ENCODE data around the gene TRAM2.
A peak's percentile ranks its signal among the peaks of the same experiment; 100 is the strongest.

The TRAM2 gene

DNA sequence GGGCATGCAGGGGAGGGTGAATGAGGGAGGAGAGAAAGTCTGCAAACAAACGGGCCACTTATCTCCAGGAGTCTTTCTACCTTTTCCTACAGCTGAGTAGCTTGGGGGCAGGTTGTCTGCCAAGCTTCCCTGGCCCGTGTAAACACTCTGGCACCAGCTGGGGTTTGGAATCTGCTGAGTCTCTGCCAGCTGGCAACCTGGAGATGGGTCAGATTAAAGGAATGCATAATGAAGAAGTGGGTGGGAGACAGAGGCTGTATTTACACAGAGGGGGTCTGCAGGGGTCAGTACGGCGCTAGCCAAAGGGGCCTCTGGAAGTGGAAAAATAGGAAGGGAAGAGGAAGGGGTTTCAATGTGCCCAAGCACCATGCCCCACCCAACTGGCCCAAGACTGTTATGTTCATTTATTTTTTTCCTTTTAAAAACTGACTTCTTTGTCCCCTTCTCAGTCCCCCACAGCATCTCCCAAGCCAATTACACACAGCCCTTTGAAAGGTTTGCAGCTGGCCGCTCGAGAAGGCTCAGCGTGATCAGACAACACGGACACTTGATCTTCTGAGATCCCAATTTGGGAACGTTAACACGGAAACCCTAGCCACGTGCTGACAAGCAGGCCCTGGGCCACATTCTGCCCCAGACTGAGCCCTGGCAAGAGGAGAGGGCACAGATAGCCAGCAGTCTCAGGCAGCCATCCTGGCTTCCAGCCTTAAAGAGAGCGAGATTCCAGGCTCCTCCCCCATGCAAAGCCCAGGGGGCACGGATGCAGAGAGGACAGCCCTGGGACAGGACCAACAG lies 25.2 kb downstream of the TRAM2 start:
- H2BK12ac ChIP-seq (ENCODE audit: low read length) = peak overlapping the region; percentile 56
- H4K91ac ChIP-seq (ENCODE audit: low read depth, low read length) = peak overlapping the region; percentile 46
- peak overlapping the region; percentile 82 for H2AK5ac ChIP-seq (ENCODE audit: low read length)
- H3K36me3 ChIP-seq (ENCODE audit: control insufficient read depth in 1 of 2, insufficient read depth in 2 of 2, low read length in 2 of 2) = no peaks in the 10 kb centered on the region
- peak overlapping the region; percentile 13 for H3K4me2 ChIP-seq (ENCODE audit: low read length)
- no peak overlapping the region for H3K27ac ChIP-seq (ENCODE audit: low read depth, low read length)
- peak overlapping the region; percentile 31 for H3K14ac ChIP-seq (ENCODE audit: low read length)
- no peak for DNase-seq
- peak overlapping the region; percentile 32 for H4K12ac ChIP-seq (ENCODE audit: low read depth, low read length)
- no CpG with 5 or more reads among the region's 13 CpGs for WGBS (ENCODE audit: extremely low coverage, insufficient coverage, insufficient read length)
- H2BK5ac ChIP-seq (ENCODE audit: low read depth, low read length, poor library complexity) = no peak overlapping the region
- peaks cover 21 to 27% of the 10 kb centered on the region in 2 experiments for H3K4me1 ChIP-seq (ENCODE audit: control insufficient read depth in 1 of 2, insufficient read depth in 2 of 2, low read length in 2 of 2)
- no peak overlapping the region for H3K9ac ChIP-seq (ENCODE audit: low read length)
- peaks cover 1% of the 10 kb centered on the region for H3K79me2 ChIP-seq (ENCODE audit: control insufficient read depth, insufficient read depth, low read length, poor library complexity)
- H3K4ac ChIP-seq (ENCODE audit: low read depth, low read length) = no peak overlapping the region
- no peaks in the 10 kb centered on the region for H3K9me3 ChIP-seq (ENCODE audit: insufficient read depth, low read depth, low read length)
- no peak overlapping the region for H4K8ac ChIP-seq (ENCODE audit: low read depth, low read length)
- peak overlapping the region; percentile 39 for H2AFZ ChIP-seq (ENCODE audit: insufficient read depth, low read length, poor library complexity)
- no peaks in the 10 kb centered on the region for H3K79me1 ChIP-seq (ENCODE audit: low read length)
- H2BK120ac ChIP-seq (ENCODE audit: insufficient read depth, low read length, poor library complexity) = peak overlapping the region; percentile 54
- no peak overlapping the region for H3K23ac ChIP-seq (ENCODE audit: low read length)
- H3K18ac ChIP-seq (ENCODE audit: low read length) = peak overlapping the region; percentile 81
- H3K27me3 ChIP-seq (ENCODE audit: insufficient read depth, low read length) = no peaks in the 10 kb centered on the region
- no peak overlapping the region for H3K4me3 ChIP-seq (ENCODE audit: low read depth, low read length)

DNA sequence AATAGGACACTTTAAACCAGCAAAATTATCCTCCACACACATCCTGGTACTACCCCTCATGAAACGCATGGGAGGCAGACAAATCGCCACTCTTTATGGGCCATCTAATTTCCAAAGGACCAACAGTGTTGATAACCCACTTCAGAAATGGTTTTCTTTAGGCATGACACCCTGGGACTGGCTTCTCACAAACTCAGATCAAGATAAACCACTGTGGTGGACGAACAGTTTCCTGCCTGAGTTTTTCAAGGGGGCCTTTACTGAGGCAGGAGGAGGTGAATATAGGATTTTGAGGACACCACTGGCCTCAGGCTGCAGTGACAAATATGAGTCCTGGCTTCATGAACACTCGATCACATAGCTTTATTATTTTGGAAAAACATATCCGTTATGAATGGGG lies 26.0 kb downstream of the TRAM2 start:
- no peak overlapping the region for H3K14ac ChIP-seq (ENCODE audit: low read length)
- no peak overlapping the region for H3K23ac ChIP-seq (ENCODE audit: low read length)
- no peaks in the 10 kb centered on the region for H3K36me3 ChIP-seq (ENCODE audit: control insufficient read depth in 1 of 2, insufficient read depth in 2 of 2, low read length in 2 of 2)
- no peaks in the 10 kb centered on the region for H3K9me3 ChIP-seq (ENCODE audit: insufficient read depth, low read depth, low read length)
- H3K4me3 ChIP-seq (ENCODE audit: low read depth, low read length) = no peak overlapping the region
- no peaks in the 10 kb centered on the region for H3K79me1 ChIP-seq (ENCODE audit: low read length)
- WGBS (ENCODE audit: extremely low coverage, insufficient coverage, insufficient read length) = no CpG with 5 or more reads among the region's 5 CpGs
- H2BK12ac ChIP-seq (ENCODE audit: low read length) = peak overlapping the region; percentile 11
- peak overlapping the region; percentile 6 for H3K18ac ChIP-seq (ENCODE audit: low read length)
- no peak overlapping the region for H4K12ac ChIP-seq (ENCODE audit: low read depth, low read length)
- no peak overlapping the region for H4K8ac ChIP-seq (ENCODE audit: low read depth, low read length)
- peaks cover 21 to 27% of the 10 kb centered on the region in 2 experiments for H3K4me1 ChIP-seq (ENCODE audit: control insufficient read depth in 1 of 2, insufficient read depth in 2 of 2, low read length in 2 of 2)
- no peak overlapping the region for H2AFZ ChIP-seq (ENCODE audit: insufficient read depth, low read length, poor library complexity)
- DNase-seq = no peak
- H2BK120ac ChIP-seq (ENCODE audit: insufficient read depth, low read length, poor library complexity) = no peak overlapping the region
- H3K79me2 ChIP-seq (ENCODE audit: control insufficient read depth, insufficient read depth, low read length, poor library complexity) = peaks cover 1% of the 10 kb centered on the region
- no peak overlapping the region for H4K91ac ChIP-seq (ENCODE audit: low read depth, low read length)
- no peak overlapping the region for H3K9ac ChIP-seq (ENCODE audit: low read length)
- H3K27ac ChIP-seq (ENCODE audit: low read depth, low read length) = no peak overlapping the region
- no peak overlapping the region for H3K4me2 ChIP-seq (ENCODE audit: low read length)
- no peak overlapping the region for H2AK5ac ChIP-seq (ENCODE audit: low read length)
- H3K4ac ChIP-seq (ENCODE audit: low read depth, low read length) = no peak overlapping the region
- H3K27me3 ChIP-seq (ENCODE audit: insufficient read depth, low read length) = no peaks in the 10 kb centered on the region
- no peak overlapping the region for H2BK5ac ChIP-seq (ENCODE audit: low read depth, low read length, poor library complexity)

DNA sequence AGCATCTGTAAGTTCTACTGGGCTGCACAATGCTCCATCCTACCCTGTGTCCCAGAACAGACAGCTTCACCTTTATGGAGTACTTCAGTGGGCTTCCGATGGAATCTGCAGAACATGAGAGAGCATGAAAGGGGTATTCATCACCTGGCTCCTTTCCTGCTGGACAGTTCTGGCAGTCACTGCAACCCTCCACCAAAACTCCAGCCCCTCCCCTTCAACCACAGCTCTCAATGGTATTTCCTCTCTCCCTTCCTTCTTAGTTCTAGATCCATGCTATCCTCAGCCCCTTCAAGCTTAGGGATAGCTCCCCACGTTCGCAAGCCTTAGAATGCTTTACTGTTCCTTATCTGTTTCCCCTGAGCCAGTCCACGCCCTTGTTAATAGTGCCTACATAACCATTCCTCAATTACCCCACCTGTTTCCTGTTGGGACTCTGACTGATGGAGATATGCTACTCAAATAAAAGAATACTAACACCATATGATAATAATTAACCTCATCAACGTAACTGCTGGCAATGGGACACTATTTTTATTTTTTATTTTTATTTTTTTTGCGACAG lies 26.8 kb downstream of the TRAM2 start:
- WGBS (ENCODE audit: extremely low coverage, insufficient coverage, insufficient read length) = no CpG with 5 or more reads among the region's 6 CpGs
- H3K9me3 ChIP-seq (ENCODE audit: insufficient read depth, low read depth, low read length) = no peaks in the 10 kb centered on the region
- no peak overlapping the region for H4K8ac ChIP-seq (ENCODE audit: low read depth, low read length)
- no peak overlapping the region for H2BK120ac ChIP-seq (ENCODE audit: insufficient read depth, low read length, poor library complexity)
- no peak overlapping the region for H2AK5ac ChIP-seq (ENCODE audit: low read length)
- H2BK12ac ChIP-seq (ENCODE audit: low read length) = no peak overlapping the region
- peaks cover 26 to 32% of the 10 kb centered on the region in 2 experiments for H3K4me1 ChIP-seq (ENCODE audit: control insufficient read depth in 1 of 2, insufficient read depth in 2 of 2, low read length in 2 of 2)
- no peak overlapping the region for H3K14ac ChIP-seq (ENCODE audit: low read length)
- H2AFZ ChIP-seq (ENCODE audit: insufficient read depth, low read length, poor library complexity) = no peak overlapping the region
- no peak overlapping the region for H3K4ac ChIP-seq (ENCODE audit: low read depth, low read length)
- no peaks in the 10 kb centered on the region for H3K36me3 ChIP-seq (ENCODE audit: control insufficient read depth in 1 of 2, insufficient read depth in 2 of 2, low read length in 2 of 2)
- no peak overlapping the region for H3K18ac ChIP-seq (ENCODE audit: low read length)
- H3K27ac ChIP-seq (ENCODE audit: low read depth, low read length) = no peak overlapping the region
- no peak overlapping the region for H3K9ac ChIP-seq (ENCODE audit: low read length)
- H4K91ac ChIP-seq (ENCODE audit: low read depth, low read length) = no peak overlapping the region
- H2BK5ac ChIP-seq (ENCODE audit: low read depth, low read length, poor library complexity) = no peak overlapping the region
- H3K79me1 ChIP-seq (ENCODE audit: low read length) = peaks cover 2% of the 10 kb centered on the region
- no peak overlapping the region for H3K23ac ChIP-seq (ENCODE audit: low read length)
- no peak overlapping the region for H3K4me2 ChIP-seq (ENCODE audit: low read length)
- H3K4me3 ChIP-seq (ENCODE audit: low read depth, low read length) = no peak overlapping the region
- H4K12ac ChIP-seq (ENCODE audit: low read depth, low read length) = no peak overlapping the region
- no peaks in the 10 kb centered on the region for H3K27me3 ChIP-seq (ENCODE audit: insufficient read depth, low read length)
- peaks cover 2% of the 10 kb centered on the region for H3K79me2 ChIP-seq (ENCODE audit: control insufficient read depth, insufficient read depth, low read length, poor library complexity)
- no peak for DNase-seq

DNA sequence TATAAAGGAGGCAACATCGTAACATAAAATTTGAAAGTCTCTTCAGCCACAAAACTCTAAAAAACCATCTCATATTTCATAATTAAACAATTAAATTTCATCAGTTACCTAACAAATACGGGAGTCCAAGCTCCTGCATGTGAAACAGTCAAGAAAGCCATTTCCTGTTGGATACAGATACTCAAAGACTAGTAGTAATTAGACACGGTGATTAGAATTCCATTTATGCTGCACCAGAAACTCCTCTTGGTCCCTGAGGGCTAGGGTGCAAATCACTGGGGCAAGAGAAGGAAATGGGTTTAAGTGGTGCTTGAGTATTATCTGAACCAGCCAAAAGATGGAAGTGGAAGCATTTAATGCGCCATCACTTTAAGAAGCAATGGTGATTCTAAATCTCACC lies 27.4 kb downstream of the TRAM2 start:
- Histone ChIP-seq H2BK120ac (ENCODE audit: insufficient read depth, low read length, poor library complexity) (no peak overlapping the region), H3K23ac (ENCODE audit: low read length) (no peak overlapping the region), H3K27me3 (ENCODE audit: insufficient read depth, low read length) (no peaks in the 10 kb centered on the region), H3K14ac (ENCODE audit: low read length) (no peak overlapping the region), H3K79me1 (ENCODE audit: low read length) (peaks cover 2% of the 10 kb centered on the region), H3K4me1 (ENCODE audit: control insufficient read depth in 1 of 2, insufficient read depth in 2 of 2, low read length in 2 of 2) (peaks cover 28 to 34% of the 10 kb centered on the region in 2 experiments), H4K91ac (ENCODE audit: low read depth, low read length) (no peak overlapping the region), H2AFZ (ENCODE audit: insufficient read depth, low read length, poor library complexity) (no peak overlapping the region), H3K18ac (ENCODE audit: low read length) (no peak overlapping the region), H4K8ac (ENCODE audit: low read depth, low read length) (no peak overlapping the region), H4K12ac (ENCODE audit: low read depth, low read length) (no peak overlapping the region), H3K36me3 (ENCODE audit: control insufficient read depth in 1 of 2, insufficient read depth in 2 of 2, low read length in 2 of 2) (no peaks in the 10 kb centered on the region), H3K4me2 (ENCODE audit: low read length) (no peak overlapping the region), H3K27ac (ENCODE audit: low read depth, low read length) (no peak overlapping the region), H3K4ac (ENCODE audit: low read depth, low read length) (no peak overlapping the region), H3K9ac (ENCODE audit: low read length) (no peak overlapping the region), H3K4me3 (ENCODE audit: low read depth, low read length) (no peak overlapping the region), H2AK5ac (ENCODE audit: low read length) (no peak overlapping the region), H3K79me2 (ENCODE audit: control insufficient read depth, insufficient read depth, low read length, poor library complexity) (peaks cover 3% of the 10 kb centered on the region), H3K9me3 (ENCODE audit: insufficient read depth, low read depth, low read length) (no peaks in the 10 kb centered on the region), H2BK5ac (ENCODE audit: low read depth, low read length, poor library complexity) (no peak overlapping the region), H2BK12ac (ENCODE audit: low read length) (no peak overlapping the region)
- 100% methylated on average over 1 of the region's 4 CpGs for WGBS (ENCODE audit: extremely low coverage, insufficient coverage, insufficient read length)
- DNase-seq = no peak

All from trophoblast cell (in vitro differentiated cells and primary cell).